ENCODE measurements around the gene CIITA. TPM values are rescaled to one million over a fixed set of nuclear protein-coding genes. Genes with fewer than 3 reads are reported as not detected.
"Not testable (repeated sequence)": the region's sequence is repeated elsewhere in the genome, so short reads cannot be mapped to it uniquely, and the experiment has no call there.

The CIITA gene
- polyA plus RNA-seq, 2 donors, result 2.8 to 5.5 TPM

GRCh38 chr16:10925285-10925684 lies 48.3 kb downstream of the CIITA start:
- H3K9me3 ChIP-seq (ENCODE audit: control insufficient read depth in 2 of 2, insufficient read depth in 1 of 2, low read depth in 1 of 2, low read length in 1 of 2); H3K4me3 ChIP-seq (ENCODE audit: low read depth in 1 of 2, low read length in 2 of 2); H3K27ac ChIP-seq (ENCODE audit: low read depth in 2 of 2, low read length in 1 of 2); H3K27me3 ChIP-seq (ENCODE audit: control insufficient read depth in 1 of 2, insufficient read depth in 2 of 2, low read length in 2 of 2); H3K4me1 ChIP-seq (ENCODE audit: control insufficient read depth in 2 of 2, insufficient read depth in 2 of 2, low read length in 1 of 2): not testable (repeated sequence)
- WGBS, 2 donors, result 95 to 98% methylated on average over 3 of the region's 3 CpGs
- peaks cover 6 to 13% of the 10 kb centered on the region in 2 donors for H3K36me3 ChIP-seq (ENCODE audit: control insufficient read depth in 2 of 2, insufficient read depth in 2 of 2, low read length in 1 of 2)

GRCh38 chr16:10926094-10926493 lies 49.1 kb downstream of the CIITA start:
- H3K4me3 ChIP-seq (ENCODE audit: low read depth in 1 of 2, low read length in 2 of 2), result no peak overlapping the region
- 67 to 79% methylated on average over 4 of the region's 4 CpGs for WGBS, 2 donors
- H3K27ac ChIP-seq (ENCODE audit: low read depth in 2 of 2, low read length in 1 of 2), result no peak overlapping the region
- peaks cover 0 to 9% of the 10 kb centered on the region in 2 donors for H3K4me1 ChIP-seq (ENCODE audit: control insufficient read depth in 2 of 2, insufficient read depth in 2 of 2, low read length in 1 of 2)
- H3K36me3 ChIP-seq (ENCODE audit: control insufficient read depth in 2 of 2, insufficient read depth in 2 of 2, low read length in 1 of 2), result peaks cover 6 to 15% of the 10 kb centered on the region in 2 donors
- no peaks in the 10 kb centered on the region for H3K9me3 ChIP-seq (ENCODE audit: control insufficient read depth in 2 of 2, insufficient read depth in 1 of 2, low read depth in 1 of 2, low read length in 1 of 2)
- no peaks in the 10 kb centered on the region for H3K27me3 ChIP-seq (ENCODE audit: control insufficient read depth in 1 of 2, insufficient read depth in 2 of 2, low read length in 2 of 2)

- H3K9me3 ChIP-seq (ENCODE audit: control insufficient read depth in 2 of 2, insufficient read depth in 1 of 2, low read depth in 1 of 2, low read length in 1 of 2), result no peaks in the 10 kb centered on the region
- H3K36me3 ChIP-seq (ENCODE audit: control insufficient read depth in 2 of 2, insufficient read depth in 2 of 2, low read length in 1 of 2), result peaks cover 6 to 16% of the 10 kb centered on the region in 2 donors
- no peaks in the 10 kb centered on the region for H3K27me3 ChIP-seq (ENCODE audit: control insufficient read depth in 1 of 2, insufficient read depth in 2 of 2, low read length in 2 of 2)
- H3K4me1 ChIP-seq (ENCODE audit: control insufficient read depth in 2 of 2, insufficient read depth in 2 of 2, low read length in 1 of 2), result peaks cover 0 to 9% of the 10 kb centered on the region in 2 donors
- 94 to 97% methylated on average over 5 of the region's 5 CpGs for WGBS, 2 donors
- H3K4me3 ChIP-seq (ENCODE audit: low read depth in 1 of 2, low read length in 2 of 2), result no peak overlapping the region
- no peak overlapping the region for H3K27ac ChIP-seq (ENCODE audit: low read depth in 2 of 2, low read length in 1 of 2)
Measured at GRCh38 chr16:10926867-10927266, 49.9 kb downstream of the CIITA start.

GRCh38 chr16:10927497-10928112 lies 50.6 kb downstream of the CIITA start:
- WGBS, 2 donors, result 94 to 96% methylated on average over 11 of the region's 11 CpGs
- Histone ChIP-seq H3K4me3 (ENCODE audit: low read depth in 1 of 2, low read length in 2 of 2) (no peak overlapping the region), H3K9me3 (ENCODE audit: control insufficient read depth in 2 of 2, insufficient read depth in 1 of 2, low read depth in 1 of 2, low read length in 1 of 2) (no peaks in the 10 kb centered on the region), H3K27me3 (ENCODE audit: control insufficient read depth in 1 of 2, insufficient read depth in 2 of 2, low read length in 2 of 2) (no peaks in the 10 kb centered on the region), H3K4me1 (ENCODE audit: control insufficient read depth in 2 of 2, insufficient read depth in 2 of 2, low read length in 1 of 2) (peaks cover 0 to 5% of the 10 kb centered on the region in 2 donors), H3K27ac (ENCODE audit: low read depth in 2 of 2, low read length in 1 of 2) (no peak overlapping the region), H3K36me3 (ENCODE audit: control insufficient read depth in 2 of 2, insufficient read depth in 2 of 2, low read length in 1 of 2) (peaks cover 6 to 19% of the 10 kb centered on the region in 2 donors)

- H3K9me3 ChIP-seq (ENCODE audit: control insufficient read depth in 2 of 2, insufficient read depth in 1 of 2, low read depth in 1 of 2, low read length in 1 of 2); H3K27me3 ChIP-seq (ENCODE audit: control insufficient read depth in 1 of 2, insufficient read depth in 2 of 2, low read length in 2 of 2); H3K27ac ChIP-seq (ENCODE audit: low read depth in 2 of 2, low read length in 1 of 2); H3K4me3 ChIP-seq (ENCODE audit: low read depth in 1 of 2, low read length in 2 of 2); H3K4me1 ChIP-seq (ENCODE audit: control insufficient read depth in 2 of 2, insufficient read depth in 2 of 2, low read length in 1 of 2): not testable (repeated sequence)
- 62 to 77% methylated on average over 12 of the region's 12 CpGs for WGBS, 2 donors
- peaks cover 9 to 27% of the 10 kb centered on the region in 2 donors for H3K36me3 ChIP-seq (ENCODE audit: control insufficient read depth in 2 of 2, insufficient read depth in 2 of 2, low read length in 1 of 2)
Measured at GRCh38 chr16:10929097-10929496, 52.1 kb downstream of the CIITA start.

GRCh38 chr16:10929853-10930754 lies 53.1 kb downstream of the CIITA start:
- H3K27ac ChIP-seq (ENCODE audit: low read depth in 2 of 2, low read length in 1 of 2), result no peak overlapping the region
- H3K4me3 ChIP-seq (ENCODE audit: low read depth in 1 of 2, low read length in 2 of 2), result no peak overlapping the region
- no peaks in the 10 kb centered on the region for H3K27me3 ChIP-seq (ENCODE audit: control insufficient read depth in 1 of 2, insufficient read depth in 2 of 2, low read length in 2 of 2)
- H3K4me1 ChIP-seq (ENCODE audit: control insufficient read depth in 2 of 2, insufficient read depth in 2 of 2, low read length in 1 of 2), result peaks cover 0 to 11% of the 10 kb centered on the region in 2 donors
- no peaks in the 10 kb centered on the region for H3K9me3 ChIP-seq (ENCODE audit: control insufficient read depth in 2 of 2, insufficient read depth in 1 of 2, low read depth in 1 of 2, low read length in 1 of 2)
- 66 to 69% methylated on average over 15 of the region's 15 CpGs for WGBS, 2 donors
- H3K36me3 ChIP-seq (ENCODE audit: control insufficient read depth in 2 of 2, insufficient read depth in 2 of 2, low read length in 1 of 2), result peaks cover 4 to 25% of the 10 kb centered on the region in 2 donors

- peaks cover 0 to 11% of the 10 kb centered on the region in 2 donors for H3K4me1 ChIP-seq (ENCODE audit: control insufficient read depth in 2 of 2, insufficient read depth in 2 of 2, low read length in 1 of 2)
- no peak overlapping the region for H3K27ac ChIP-seq (ENCODE audit: low read depth in 2 of 2, low read length in 1 of 2)
- WGBS, 2 donors, result 72 to 89% methylated on average over 2 of the region's 2 CpGs
- H3K4me3 ChIP-seq (ENCODE audit: low read depth in 1 of 2, low read length in 2 of 2), result no peak overlapping the region
- H3K36me3 ChIP-seq (ENCODE audit: control insufficient read depth in 2 of 2, insufficient read depth in 2 of 2, low read length in 1 of 2), result peaks cover 4 to 25% of the 10 kb centered on the region in 2 donors
- H3K27me3 ChIP-seq (ENCODE audit: control insufficient read depth in 1 of 2, insufficient read depth in 2 of 2, low read length in 2 of 2), result no peaks in the 10 kb centered on the region
- H3K9me3 ChIP-seq (ENCODE audit: control insufficient read depth in 2 of 2, insufficient read depth in 1 of 2, low read depth in 1 of 2, low read length in 1 of 2), result no peaks in the 10 kb centered on the region
Measured at GRCh38 chr16:10930755-10931093, 53.7 kb downstream of the CIITA start.

- WGBS, 2 donors, result 73 to 74% methylated on average over 7 of the region's 7 CpGs
- peaks cover 4 to 25% of the 10 kb centered on the region in 2 donors for H3K36me3 ChIP-seq (ENCODE audit: control insufficient read depth in 2 of 2, insufficient read depth in 2 of 2, low read length in 1 of 2)
- H3K27me3 ChIP-seq (ENCODE audit: control insufficient read depth in 1 of 2, insufficient read depth in 2 of 2, low read length in 2 of 2), result no peaks in the 10 kb centered on the region
- no peak overlapping the region for H3K27ac ChIP-seq (ENCODE audit: low read depth in 2 of 2, low read length in 1 of 2)
- H3K4me3 ChIP-seq (ENCODE audit: low read depth in 1 of 2, low read length in 2 of 2), result no peak overlapping the region
- H3K4me1 ChIP-seq (ENCODE audit: control insufficient read depth in 2 of 2, insufficient read depth in 2 of 2, low read length in 1 of 2), result peaks cover 0 to 11% of the 10 kb centered on the region in 2 donors
- H3K9me3 ChIP-seq (ENCODE audit: control insufficient read depth in 2 of 2, insufficient read depth in 1 of 2, low read depth in 1 of 2, low read length in 1 of 2), result no peaks in the 10 kb centered on the region
Measured at GRCh38 chr16:10931134-10931533, 54.1 kb downstream of the CIITA start.

- Histone ChIP-seq H3K27ac (ENCODE audit: low read depth in 2 of 2, low read length in 1 of 2) (no peak overlapping the region), H3K4me3 (ENCODE audit: low read depth in 1 of 2, low read length in 2 of 2) (no peak overlapping the region), H3K4me1 (ENCODE audit: control insufficient read depth in 2 of 2, insufficient read depth in 2 of 2, low read length in 1 of 2) (peaks cover 0 to 14% of the 10 kb centered on the region in 2 donors), H3K36me3 (ENCODE audit: control insufficient read depth in 2 of 2, insufficient read depth in 2 of 2, low read length in 1 of 2) (peaks cover 4 to 25% of the 10 kb centered on the region in 2 donors), H3K27me3 (ENCODE audit: control insufficient read depth in 1 of 2, insufficient read depth in 2 of 2, low read length in 2 of 2) (no peaks in the 10 kb centered on the region), H3K9me3 (ENCODE audit: control insufficient read depth in 2 of 2, insufficient read depth in 1 of 2, low read depth in 1 of 2, low read length in 1 of 2) (no peaks in the 10 kb centered on the region)
- WGBS, 2 donors, result 94 to 95% methylated on average over 11 of the region's 11 CpGs
Measured at GRCh38 chr16:10931977-10932632, 55.1 kb downstream of the CIITA start.
